ENCODE data around the gene AP3B2. TPM values are rescaled to one million over a fixed set of nuclear protein-coding genes. Genes with fewer than 3 reads are reported as not detected.

Gene AP3B2
- total and polyA plus RNA-seq, 5 donors from 2014 or later, result 0.12 to 0.23 TPM; not detected in 3

GRCh38 chr15:82613747-82614146, 95.9 kb downstream of the AP3B2 start:
- Histone ChIP-seq H3K4me1 (ENCODE audit: control insufficient read depth, insufficient read depth, low read length, poor library complexity, severe bottlenecking) (no peaks in the 10 kb centered on the region), H3K27me3 (ENCODE audit: control insufficient read depth, insufficient read depth, low read length) (peaks cover 3% of the 10 kb centered on the region), H3K27ac (ENCODE audit: insufficient read depth, low read length, poor library complexity, severe bottlenecking) (no peak overlapping the region), H3K36me3 (ENCODE audit: control insufficient read depth, insufficient read depth, low read length) (no peaks in the 10 kb centered on the region), H3K9me3 (ENCODE audit: control insufficient read depth in 2 of 2, low read length in 2 of 2) (no peaks in the 10 kb centered on the region), H3K4me3 (ENCODE audit: low read depth, low read length) (no peak overlapping the region)
- Mint-ChIP-seq H3K9me3 (no peaks in the 10 kb centered on the region), H3K36me3 (no peaks in the 10 kb centered on the region), H3K27ac (no peak overlapping the region), H3K4me1 (no peaks in the 10 kb centered on the region), H3K4me3 (no peak overlapping the region), H3K27me3 (peaks cover 20% of the 10 kb centered on the region)
- no peak for ATAC-seq (ENCODE audit: low read depth in 2 of 2)
- no peak for DNase-seq

DNA sequence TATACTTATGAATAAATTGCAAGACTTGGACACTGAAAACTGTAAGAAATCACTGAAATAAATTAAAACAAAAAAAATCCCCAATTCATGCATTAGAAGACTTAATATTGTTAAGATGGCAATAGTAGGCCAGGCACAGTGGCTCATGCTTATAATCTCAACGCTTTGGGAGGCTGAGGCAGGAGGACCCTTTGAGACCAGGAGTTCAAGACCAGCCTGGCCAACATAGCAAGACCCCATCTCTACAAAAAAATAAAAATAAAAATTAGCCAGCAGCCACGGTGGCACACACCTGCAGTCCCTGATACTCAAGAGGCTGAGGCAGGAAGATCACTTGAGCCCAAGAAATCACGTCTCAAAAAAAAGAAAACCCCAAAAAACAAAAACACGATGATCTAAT, 98.3 kb downstream of the AP3B2 start:
- Mint-ChIP-seq H3K9me3 (no peaks in the 10 kb centered on the region), H3K4me3 (no peak overlapping the region), H3K36me3 (no peaks in the 10 kb centered on the region), H3K27me3 (peaks cover 15% of the 10 kb centered on the region), H3K27ac (no peak overlapping the region), H3K4me1 (no peaks in the 10 kb centered on the region)
- Histone ChIP-seq H3K36me3 (ENCODE audit: control insufficient read depth, insufficient read depth, low read length) (no peaks in the 10 kb centered on the region), H3K4me3 (ENCODE audit: low read depth, low read length) (no peak overlapping the region), H3K27ac (ENCODE audit: insufficient read depth, low read length, poor library complexity, severe bottlenecking) (no peak overlapping the region), H3K9me3 (ENCODE audit: control insufficient read depth in 2 of 2, low read length in 2 of 2) (no peaks in the 10 kb centered on the region), H3K27me3 (ENCODE audit: control insufficient read depth, insufficient read depth, low read length) (no peaks in the 10 kb centered on the region), H3K4me1 (ENCODE audit: control insufficient read depth, insufficient read depth, low read length, poor library complexity, severe bottlenecking) (no peaks in the 10 kb centered on the region)
- no peak for ATAC-seq (ENCODE audit: low read depth in 2 of 2)
- DNase-seq, result no peak

Other genes with a start within 250 kb of the AP3B2 start
- 1,792 TPM for gene RPS17, start 169.4 kb downstream of the AP3B2 start, total RNA-seq
- gene RPS17, start 169.4 kb downstream of the AP3B2 start, polyA plus RNA-seq, result 1,000 to 10,000 TPM; 1,155 to 1,678 (median 1,485) TPM
- gene CPEB1, start 62.5 kb downstream of the AP3B2 start, total RNA-seq, result not detected
- under 1 TPM in 3 of 4 donors, not detected in 1; 0.09 to 0.68 (median 0.60) TPM for gene CPEB1, start 62.5 kb downstream of the AP3B2 start, polyA plus RNA-seq
- gene FSD2, start 96.2 kb upstream of the AP3B2 start, total RNA-seq, result not detected
- under 1 TPM in 2 of 4 donors, not detected in 2; 0.06 to 0.09 TPM for gene FSD2, start 96.2 kb upstream of the AP3B2 start, polyA plus RNA-seq
- 66.4 TPM for gene WHAMM, start 99.8 kb upstream of the AP3B2 start, total RNA-seq
- 1 to 10 TPM; 2.9 to 5.2 (median 3.5) TPM for gene WHAMM, start 99.8 kb upstream of the AP3B2 start, polyA plus RNA-seq
- gene HOMER2, start 242.8 kb upstream of the AP3B2 start, total RNA-seq, result 3.4 TPM
- gene HOMER2, start 242.8 kb upstream of the AP3B2 start, polyA plus RNA-seq, result 1 to 10 TPM; 2.6 to 9.4 (median 3.1) TPM

Measured in CD4-positive, CD25-positive, alpha-beta regulatory T cell (primary cell).